Activated CD4-positive, alpha-beta T cell treated with anti-CD3 and anti-CD28 coated beads for 36 hours (primary cell): ENCODE results near the gene UBTD2. TPM values are rescaled to one million over a fixed set of nuclear protein-coding genes. Genes with fewer than 3 reads are reported as not detected.

Experiments
- ATAC-seq: fragments of 200-7000 bp; cut with Tn5 transposase; one replicate; pipeline ENCODE4 v1.10.0; 2021; ENCODE audit warnings: mild to moderate bottlenecking, moderate library complexity
- CTCF ChIA-PET: fragments of 350-600 bp; sonication (Branson Sonifier 250); formaldehyde crosslinking; loops from one replicate; lab custom pipeline; 2021; ENCODE audit warnings: antibody characterized with exemption; lab: Charles Lee
- POLR2A ChIA-PET: fragments of 350-600 bp; sonication (Branson Sonifier 250); formaldehyde crosslinking; loops from one replicate; lab custom pipeline; 2021; ENCODE audit warnings: antibody characterized with exemption, inconsistent platforms; lab: Charles Lee
- DNase-seq: peaks from one replicate; pipeline ENCODE4 v3.0.0-alpha.2; 2020
- H3K27ac Mint-ChIP-seq: one replicate; pipeline ENCODE4 v1.8.0; 2021; ENCODE audit warnings: mixed read lengths
- H3K27me3 Mint-ChIP-seq: one replicate; pipeline ENCODE4 v1.8.0; 2021; ENCODE audit warnings: mixed read lengths
- H3K36me3 Mint-ChIP-seq: one replicate; pipeline ENCODE4 v1.8.0; 2021; ENCODE audit warnings: low read depth, mixed read lengths
- H3K4me1 Mint-ChIP-seq: one replicate; pipeline ENCODE4 v1.8.0; 2021; ENCODE audit warnings: mixed read lengths
- H3K4me3 Mint-ChIP-seq: one replicate; pipeline ENCODE4 v1.8.0; 2021; ENCODE audit warnings: mild to moderate bottlenecking, moderate library complexity, mixed read lengths
- H3K9me3 Mint-ChIP-seq: one replicate; pipeline ENCODE4 v1.8.0; 2021; ENCODE audit warnings: low read depth, mixed read lengths
- intact Hi-C, 2 experiments: fragments of 100-400 bp; cut with DNase I in 1 of 2; cut with micrococcal nuclease in 1 of 2; formaldehyde crosslinking; loops; one replicate each; pipeline versions ENCODE4 v1.14.2 to v1.15.1; 2022 to 2024; cut with DNase I, micrococcal nuclease
- total RNA-seq, 2 experiments: library from RNA; stranded (reverse); gene quantifications; one replicate each; pipeline ENCODE4 v1.2.3, GENCODE V29; 2021

UBTD2 gene
- total RNA-seq, 2 experiments from 2014 or later = 6.0 to 6.1 TPM

GRCh38 chr5:172280317-172280716, 3.2 kb downstream of the UBTD2 start:
- H3K27ac Mint-ChIP-seq = no peak overlapping the region
- H3K36me3 Mint-ChIP-seq = peaks cover 20% of the 10 kb centered on the region

GRCh38 chr5:172278356-172278755, 5.2 kb downstream of the UBTD2 start:
- Mint-ChIP-seq H3K27me3 (no peaks in the 10 kb centered on the region), H3K27ac (no peak overlapping the region), H3K4me1 (peaks cover 49% of the 10 kb centered on the region), H3K36me3 (peaks cover 28% of the 10 kb centered on the region), H3K4me3 (no peak overlapping the region), H3K9me3 (peaks cover 1% of the 10 kb centered on the region)
- ChIA-PET POLR2A (no interaction called here), CTCF (interaction anchor here (0.8 kb wide), 1 partner anchor 182 kb away, joined by 3 read pairs; no protein-coding TSS in a partner anchor)
- DNase-seq (no peak), ATAC-seq (no peak)
- intact Hi-C loops = no loop called here

More at GRCh38 chr5:172280317-172280716, 3.2 kb downstream of the UBTD2 start:
- DNase-seq = no peak
- Mint-ChIP-seq H3K4me1 (peaks cover 40% of the 10 kb centered on the region), H3K4me3 (no peak overlapping the region), H3K27me3 (no peaks in the 10 kb centered on the region), H3K9me3 (no peaks in the 10 kb centered on the region)
- intact Hi-C loops = loop anchor here (5.0 to 10.0 kb wide), 5 partner anchors 213 to 1337 kb away; partner anchors contain the start of genes BOD1 (in 1 of the 2), FBXW11 (in 1 of the 2) and FGF18 (in 1 of the 2)
- ATAC-seq = no peak
- CTCF ChIA-PET = interaction anchor here (0.5 to 2.9 kb wide), 5 partner anchors 11 to 171 kb away, joined by 3 to 13 read pairs (median 3); partner anchors contain the start of gene STK10
- POLR2A ChIA-PET = interaction anchor here (0.6 kb wide), 1 partner anchor 93 kb away, joined by 4 read pairs; no protein-coding TSS in a partner anchor

- ATAC-seq (no peak), DNase-seq (no peak)
- H3K27ac Mint-ChIP-seq = no peak overlapping the region
- H3K27me3 Mint-ChIP-seq = no peaks in the 10 kb centered on the region
- ChIA-PET POLR2A (interaction anchor here (0.7 kb wide), 1 partner anchor 137 kb away, joined by 3 read pairs; no protein-coding TSS in a partner anchor), CTCF (interaction anchor here (1.0 to 1.1 kb wide), 3 partner anchors 90 to 170 kb away, joined by 3 to 4 read pairs (median 4); no protein-coding TSS in a partner anchor)
- intact Hi-C loops = no loop called here
- no peak overlapping the region for H3K4me3 Mint-ChIP-seq
- H3K36me3 Mint-ChIP-seq = peaks cover 31% of the 10 kb centered on the region
- H3K9me3 Mint-ChIP-seq = peaks cover 1% of the 10 kb centered on the region
- H3K4me1 Mint-ChIP-seq = peaks cover 43% of the 10 kb centered on the region
Measured at GRCh38 chr5:172276214-172276613, 7.3 kb downstream of the UBTD2 start.

- peaks cover 1% of the 10 kb centered on the region for H3K9me3 Mint-ChIP-seq
- peaks cover 32% of the 10 kb centered on the region for H3K36me3 Mint-ChIP-seq
- DNase-seq (peak; percentile 77), ATAC-seq (peak; percentile 92)
- ChIA-PET CTCF (interaction anchor here (0.7 to 1.0 kb wide), 2 partner anchors 89 to 101 kb away, joined by 3 read pairs; no protein-coding TSS in a partner anchor), POLR2A (interaction anchor here (0.5 kb wide), 1 partner anchor 18 kb away, joined by 5 read pairs; no protein-coding TSS in a partner anchor)
- intact Hi-C loops = loop anchor here (1.0 to 2.0 kb wide), 6 partner anchors 8 to 368 kb away; partner anchors contain the start of genes STK10 (in 1 of the 2) and UBTD2 (in 1 of the 2)
- peak overlapping the region; percentile 40 for H3K27ac Mint-ChIP-seq
- H3K4me3 Mint-ChIP-seq = no peak overlapping the region
- no peaks in the 10 kb centered on the region for H3K27me3 Mint-ChIP-seq
- peaks cover 43% of the 10 kb centered on the region for H3K4me1 Mint-ChIP-seq
Measured at GRCh38 chr5:172274951-172275753, 8.4 kb downstream of the UBTD2 start.

- H3K4me3 Mint-ChIP-seq = no peak overlapping the region
- intact Hi-C loops = no loop called here
- H3K27me3 Mint-ChIP-seq = no peaks in the 10 kb centered on the region
- no peaks in the 10 kb centered on the region for H3K9me3 Mint-ChIP-seq
- DNase-seq (no peak), ATAC-seq (no peak)
- POLR2A ChIA-PET = no interaction called here
- peaks cover 15% of the 10 kb centered on the region for H3K4me1 Mint-ChIP-seq
- peaks cover 13% of the 10 kb centered on the region for H3K36me3 Mint-ChIP-seq
- H3K27ac Mint-ChIP-seq = no peak overlapping the region
- CTCF ChIA-PET = interaction anchor here (1.7 kb wide), 1 partner anchor 13 kb away, joined by 5 read pairs; no protein-coding TSS in a partner anchor
Measured at GRCh38 chr5:172267943-172268342, 15.6 kb downstream of the UBTD2 start.

GRCh38 chr5:172266676-172267092, 16.9 kb downstream of the UBTD2 start:
- CTCF ChIA-PET = interaction anchor here (0.6 to 1.7 kb wide), 3 partner anchors 14 to 651 kb away, joined by 4 to 5 read pairs (median 4); no protein-coding TSS in a partner anchor
- no peak for ATAC-seq
- no peak overlapping the region for H3K27ac Mint-ChIP-seq

GRCh38 chr5:172266071-172266675, 17.4 kb downstream of the UBTD2 start:
- Mint-ChIP-seq H3K27me3 (no peaks in the 10 kb centered on the region), H3K4me1 (peaks cover 9% of the 10 kb centered on the region), H3K9me3 (no peaks in the 10 kb centered on the region), H3K4me3 (no peak overlapping the region), H3K27ac (no peak overlapping the region), H3K36me3 (peaks cover 9% of the 10 kb centered on the region)
- DNase-seq (no peak), ATAC-seq (no peak)
- POLR2A ChIA-PET = no interaction called here
- intact Hi-C loops = no loop called here
- CTCF ChIA-PET = interaction anchor here (0.6 kb wide), 1 partner anchor 650 kb away, joined by 4 read pairs; no protein-coding TSS in a partner anchor

More at GRCh38 chr5:172266676-172267092, 16.9 kb downstream of the UBTD2 start:
- Mint-ChIP-seq H3K9me3 (no peaks in the 10 kb centered on the region), H3K4me3 (no peak overlapping the region), H3K27me3 (no peaks in the 10 kb centered on the region), H3K4me1 (peaks cover 9% of the 10 kb centered on the region), H3K36me3 (peaks cover 9% of the 10 kb centered on the region)
- intact Hi-C loops = no loop called here
- POLR2A ChIA-PET = no interaction called here
- no peak for DNase-seq

GRCh38 chr5:172264815-172265395, 18.7 kb downstream of the UBTD2 start:
- Mint-ChIP-seq H3K27me3 (no peaks in the 10 kb centered on the region), H3K4me1 (peaks cover 9% of the 10 kb centered on the region), H3K9me3 (no peaks in the 10 kb centered on the region), H3K36me3 (peaks cover 9% of the 10 kb centered on the region), H3K4me3 (no peak overlapping the region), H3K27ac (no peak overlapping the region)
- ChIA-PET POLR2A (no interaction called here), CTCF (no interaction called here)
- no peak for DNase-seq
- intact Hi-C loops = no loop called here
- ATAC-seq = no peak

GRCh38 chr5:172255444-172255843, 28.1 kb downstream of the UBTD2 start:
- Mint-ChIP-seq H3K9me3 (peaks cover 28% of the 10 kb centered on the region), H3K27me3 (no peaks in the 10 kb centered on the region), H3K27ac (no peak overlapping the region), H3K36me3 (peaks cover 35% of the 10 kb centered on the region), H3K4me3 (no peak overlapping the region), H3K4me1 (no peaks in the 10 kb centered on the region)
- ChIA-PET POLR2A (no interaction called here), CTCF (interaction anchor here (1.5 kb wide), 1 partner anchor 15 kb away, joined by 5 read pairs; no protein-coding TSS in a partner anchor)
- DNase-seq (no peak), ATAC-seq (no peak)
- intact Hi-C loops = no loop called here

GRCh38 chr5:172252501-172252900, 31.1 kb downstream of the UBTD2 start:
- DNase-seq = no peak
- intact Hi-C loops = no loop called here
- H3K4me3 Mint-ChIP-seq = no peak overlapping the region
- ChIA-PET CTCF (no interaction called here), POLR2A (no interaction called here)
- no peak for ATAC-seq
- H3K27ac Mint-ChIP-seq = no peak overlapping the region
- no peaks in the 10 kb centered on the region for H3K4me1 Mint-ChIP-seq
- H3K27me3 Mint-ChIP-seq = no peaks in the 10 kb centered on the region
- H3K36me3 Mint-ChIP-seq = peaks cover 37% of the 10 kb centered on the region
- peaks cover 31% of the 10 kb centered on the region for H3K9me3 Mint-ChIP-seq

- no peaks in the 10 kb centered on the region for H3K27me3 Mint-ChIP-seq
- intact Hi-C loops = no loop called here
- CTCF ChIA-PET = interaction anchor here (0.6 kb wide), 1 partner anchor 41 kb away, joined by 3 read pairs; no protein-coding TSS in a partner anchor
- no peak overlapping the region for H3K27ac Mint-ChIP-seq
- DNase-seq (no peak), ATAC-seq (no peak)
- no peak overlapping the region for H3K4me3 Mint-ChIP-seq
- H3K4me1 Mint-ChIP-seq = peaks cover 3% of the 10 kb centered on the region
- H3K36me3 Mint-ChIP-seq = peaks cover 37% of the 10 kb centered on the region
- peaks cover 26% of the 10 kb centered on the region for H3K9me3 Mint-ChIP-seq
- POLR2A ChIA-PET = no interaction called here
Measured at GRCh38 chr5:172251419-172251818, 32.1 kb downstream of the UBTD2 start.
